Breast epithelium (tissue), 4 donors: ENCODE results near the gene CDH4. TPM values are rescaled to one million over a fixed set of nuclear protein-coding genes. Genes with fewer than 3 reads are reported as not detected.

Experiments used
- DNase-seq, 2 donors: peaks; one replicate each; pipeline ENCODE4 v3.0.0-alpha.2; 2019; ENCODE audit warnings: low spot score in 2 of 2
- H3K27ac ChIP-seq, 2 donors: fragments of 200-600 bp; sonication (generic) in 1 of 2; one replicate each; pipeline ENCODE4 v1.5.1; 2016 to 2019; ENCODE audit warnings: mild to moderate bottlenecking in 1 of 2
- H3K27me3 ChIP-seq, 2 donors: fragments of 200-600 bp; sonication (generic) in 1 of 2; one replicate each; pipeline versions ENCODE4 v1.5.1 to v1.6.0; 2017 to 2019; ENCODE audit warnings: control low read depth in 1 of 2, mild to moderate bottlenecking in 1 of 2
- H3K36me3 ChIP-seq: fragments of 200-600 bp; one replicate; pipeline ENCODE4 v1.5.1; 2019
- H3K4me1 ChIP-seq, 2 donors: fragments of 200-600 bp; sonication (generic); one replicate each; pipeline ENCODE4 v1.5.1; 2016 to 2019; ENCODE audit warnings: control low read depth in 1 of 2
- H3K4me3 ChIP-seq, 3 donors: fragments of 200-600 bp; sonication (generic); 1 replicate in 2 of 3; 2 replicates in 1 of 3; pipeline ENCODE4 v1.5.1; 2016 to 2019; ENCODE audit warnings: mild to moderate bottlenecking in 3 of 3, moderate library complexity in 2 of 3
- H3K9me3 ChIP-seq, 2 donors: fragments of 200-600 bp; sonication (generic) in 1 of 2; one replicate each; pipeline ENCODE4 v1.5.1; 2016 to 2019; ENCODE audit warnings: control low read depth in 1 of 2
- CTCF ChIP-seq, 3 donors: fragments of 450-650 bp; IDR thresholded peaks; one replicate each; pipeline ENCODE4 v1.5.1; 2016 to 2017; ENCODE audit warnings: antibody characterized with exemption in 3 of 3, mild to moderate bottlenecking in 3 of 3, moderate library complexity in 3 of 3
- POLR2A ChIP-seq: fragments of 450-650 bp; IDR thresholded peaks from one replicate; pipeline ENCODE4 v1.6.1; 2016; ENCODE audit warnings: antibody characterized with exemption, mild to moderate bottlenecking, moderate library complexity
- POLR2AphosphoS5 ChIP-seq, 3 donors: sonication (generic); formaldehyde crosslinking; IDR thresholded peaks; one replicate each; pipeline ENCODE4 v1.6.1; 2017; ENCODE audit warnings: antibody characterized with exemption in 3 of 3
- intact Hi-C: fragments of 100-400 bp; cut with DNase I; formaldehyde crosslinking; loops from one replicate; pipeline ENCODE4 v1.15.1; 2023; ENCODE audit warnings: low total_unique reads
- total RNA-seq, 3 donors: library from RNA; depleted of rRNA; stranded (reverse); fragments of >200 nt; gene quantifications; one replicate each; pipeline ENCODE4 v1.1.0, GENCODE V29; 2016

Gene CDH4
- total RNA-seq, 3 donors from 2014 or later, result under 0.01 TPM; not detected in 2

GRCh38 chr20:61785567-61785816, 533.4 kb downstream of the CDH4 start:
- H3K4me3 ChIP-seq, result no peak overlapping the region
- TF ChIP-seq POLR2A, result no peak
- H3K4me1 ChIP-seq, result no peaks in the 10 kb centered on the region
- H3K9me3 ChIP-seq, result peaks cover 0 to 21% of the 10 kb centered on the region in 2 donors
- H3K27me3 ChIP-seq, result no peaks in the 10 kb centered on the region
- H3K27ac ChIP-seq, result no peak overlapping the region
- intact Hi-C loops, result no loop called here
- no peak for DNase-seq
- H3K36me3 ChIP-seq, result no peaks in the 10 kb centered on the region

GRCh38 chr20:61786230-61786629, 534.2 kb downstream of the CDH4 start:
- DNase-seq, result no peak

GRCh38 chr20:61788343-61788742, 536.3 kb downstream of the CDH4 start:
- TF ChIP-seq CTCF (IDR thresholded peaks at IDR 0.05) (no peak), POLR2AphosphoS5 (IDR thresholded peaks at IDR 0.05) (no peak), POLR2A (no peak)
- H3K27me3 ChIP-seq, result peaks cover 0 to 5% of the 10 kb centered on the region in 2 donors
- no peaks in the 10 kb centered on the region for H3K9me3 ChIP-seq
- H3K36me3 ChIP-seq, result no peaks in the 10 kb centered on the region
- no peak overlapping the region for H3K4me3 ChIP-seq
- intact Hi-C loops, result no loop called here
- no peaks in the 10 kb centered on the region for H3K4me1 ChIP-seq
- DNase-seq, result no peak
- no peak overlapping the region for H3K27ac ChIP-seq

More at GRCh38 chr20:61786230-61786629, 534.2 kb downstream of the CDH4 start:
- H3K9me3 ChIP-seq, result peaks cover 0 to 13% of the 10 kb centered on the region in 2 donors
- no peaks in the 10 kb centered on the region for H3K27me3 ChIP-seq
- intact Hi-C loops, result no loop called here
- no peak overlapping the region for H3K4me3 ChIP-seq
- TF ChIP-seq POLR2A (no peak), CTCF (IDR thresholded peaks at IDR 0.05) (no peak), POLR2AphosphoS5 (IDR thresholded peaks at IDR 0.05) (no peak)
- H3K36me3 ChIP-seq, result no peaks in the 10 kb centered on the region
- no peaks in the 10 kb centered on the region for H3K4me1 ChIP-seq
- H3K27ac ChIP-seq, result no peak overlapping the region

GRCh38 chr20:61789329-61789728, 537.3 kb downstream of the CDH4 start:
- no peaks in the 10 kb centered on the region for H3K9me3 ChIP-seq
- no peak overlapping the region for H3K27ac ChIP-seq
- TF ChIP-seq CTCF (IDR thresholded peaks at IDR 0.05) (no peak), POLR2AphosphoS5 (IDR thresholded peaks at IDR 0.05) (no peak), POLR2A (no peak)
- peaks cover 0 to 5% of the 10 kb centered on the region in 2 donors for H3K27me3 ChIP-seq
- H3K4me3 ChIP-seq, result no peak overlapping the region
- DNase-seq, result peak in 1 of 2 donors; percentile 41
- no peaks in the 10 kb centered on the region for H3K4me1 ChIP-seq
- intact Hi-C loops, result no loop called here
- H3K36me3 ChIP-seq, result no peaks in the 10 kb centered on the region

- H3K4me1 ChIP-seq, result no peaks in the 10 kb centered on the region
- TF ChIP-seq POLR2A (no peak), POLR2AphosphoS5 (IDR thresholded peaks at IDR 0.05) (no peak), CTCF (IDR thresholded peaks at IDR 0.05) (no peak)
- H3K27me3 ChIP-seq, result peaks cover 0 to 5% of the 10 kb centered on the region in 2 donors
- no peaks in the 10 kb centered on the region for H3K36me3 ChIP-seq
- H3K9me3 ChIP-seq, result no peaks in the 10 kb centered on the region
- no peak overlapping the region for H3K4me3 ChIP-seq
- intact Hi-C loops, result no loop called here
- no peak overlapping the region for H3K27ac ChIP-seq
- DNase-seq, result no peak
Observed at GRCh38 chr20:61790116-61790827, 538.2 kb downstream of the CDH4 start.
